GM12865 (cell line): ENCODE results near the gene UHRF1.
"Not testable (repeated sequence)": the region's sequence is repeated elsewhere in the genome, so short reads cannot be mapped to it uniquely, and the experiment has no call there.

Experiments
- DNase-seq: peaks from one replicate; pipeline ENCODE4 v3.0.0; 2010; ENCODE audit warnings: low read depth
- H3K4me3 ChIP-seq: 2 replicates; pipeline ENCODE4 v1.5.1; 2011; ENCODE audit warnings: mild to moderate bottlenecking, low read depth, low read length, control low read depth
- CTCF ChIP-seq: IDR thresholded peaks from 2 replicates; pipeline ENCODE4 v1.5.1; 2011; ENCODE audit warnings: low read length, control low read depth, low read depth, inconsistent platforms; ENCODE audit not compliant: insufficient read depth; ENCODE audit errors: missing control alignments

The UHRF1 gene

GRCh38 chr19:4889034-4889815 lies 20.1 kb upstream of the UHRF1 start:
- no peak for TF ChIP-seq CTCF

GRCh38 chr19:4891066-4891465 lies 18.2 kb upstream of the UHRF1 start:
- no peak for TF ChIP-seq CTCF
- H3K4me3 ChIP-seq = no peak overlapping the region
- DNase-seq = no peak

More at GRCh38 chr19:4889034-4889815, 20.1 kb upstream of the UHRF1 start:
- H3K4me3 ChIP-seq = no peak overlapping the region
- no peak for DNase-seq

- DNase-seq, H3K4me3 ChIP-seq: not testable (repeated sequence)
Measured at GRCh38 chr19:4892962-4893361, 16.3 kb upstream of the UHRF1 start.

GRCh38 chr19:4896372-4896771 lies 12.9 kb upstream of the UHRF1 start:
- DNase-seq = no peak
- no peak overlapping the region for H3K4me3 ChIP-seq
- no peak for TF ChIP-seq CTCF

- no peak for DNase-seq
- no peak for TF ChIP-seq CTCF
- no peak overlapping the region for H3K4me3 ChIP-seq
Measured at GRCh38 chr19:4897146-4897545, 12.2 kb upstream of the UHRF1 start.

- not testable (repeated sequence) for DNase-seq, H3K4me3 ChIP-seq
Measured at GRCh38 chr19:4900879-4901278, 8.4 kb upstream of the UHRF1 start.

- H3K4me3 ChIP-seq = no peak within 1 kb of the TSS
- no peak for DNase-seq
- no peak for TF ChIP-seq CTCF
Measured at GRCh38 chr19:4902796-4903195, 6.5 kb upstream of the UHRF1 start, which contains the start of gene ARRDC5. ARRDC5 (minus strand) TSS chr19:4902896; CDS start chr19:4902825, 71 bp downstream.

GRCh38 chr19:4904481-4904880 lies 4.8 kb upstream of the UHRF1 start:
- H3K4me3 ChIP-seq = no peak overlapping the region
- no peak for DNase-seq
- no peak for TF ChIP-seq CTCF
